GM23338 (cell line): ENCODE measurements around the gene ZBTB24. TPM values are rescaled to one million over a fixed set of nuclear protein-coding genes. Genes with fewer than 3 reads are reported as not detected.

Source experiments
- ATAC-seq: fragments of 200-7000 bp; cut with Tn5 transposase; 3 replicates; pipeline ENCODE4 v1.9.1; 2020
- DNase-seq: peaks from one replicate; pipeline ENCODE4 v3.0.0-alpha.2; 2015; ENCODE audit warnings: low spot score
- H2AFZ ChIP-seq: fragments of 200-600 bp; sonication (generic); 2 replicates; pipeline ENCODE4 v1.8.0; 2016; ENCODE audit warnings: antibody characterized with exemption, mild to moderate bottlenecking, moderate library complexity
- H3F3A ChIP-seq: fragments of 200-600 bp; sonication (generic); replicated peaks from 2 replicates; pipeline ENCODE4 v1.8.0; 2017; ENCODE audit warnings: antibody characterized with exemption, mixed run types, low read depth
- H3K27ac ChIP-seq: fragments of 200-600 bp; sonication (generic); 2 replicates; pipeline ENCODE4 v1.6.1; 2016; ENCODE audit warnings: low read depth
- H3K27me3 ChIP-seq: fragments of 200-600 bp; sonication (generic); 2 replicates; pipeline ENCODE4 v1.8.0; 2016; ENCODE audit warnings: mild to moderate bottlenecking, mixed run types, moderate library complexity; ENCODE audit not compliant: insufficient read depth
- H3K36me3 ChIP-seq: fragments of 200-600 bp; sonication (generic); 2 replicates; pipeline ENCODE4 v1.8.0; 2016; ENCODE audit warnings: mild to moderate bottlenecking; ENCODE audit not compliant: insufficient read depth
- H3K4me1 ChIP-seq: fragments of 200-600 bp; sonication (generic); 2 replicates; pipeline ENCODE4 v1.8.0; 2016; ENCODE audit warnings: mild to moderate bottlenecking, moderate library complexity; ENCODE audit not compliant: insufficient read depth
- H3K4me2 ChIP-seq: fragments of 200-600 bp; sonication (generic); 2 replicates; pipeline ENCODE4 v1.7.1; 2017; ENCODE audit warnings: mixed run types
- H3K4me3 ChIP-seq: fragments of 200-600 bp; sonication (generic); 2 replicates; pipeline ENCODE4 v1.6.1; 2016; ENCODE audit warnings: mixed run types
- H3K79me2 ChIP-seq: fragments of 200-600 bp; sonication (generic); replicated peaks from 2 replicates; pipeline ENCODE4 v1.8.0; 2017; ENCODE audit warnings: mild to moderate bottlenecking; ENCODE audit not compliant: insufficient read depth
- H3K9me2 ChIP-seq: fragments of 200-600 bp; sonication (generic); 2 replicates; pipeline ENCODE4 v1.8.0; 2017; ENCODE audit not compliant: insufficient read depth
- H4K20me1 ChIP-seq: fragments of 200-600 bp; sonication (generic); replicated peaks from 2 replicates; pipeline ENCODE4 v1.8.0; 2017; ENCODE audit warnings: mild to moderate bottlenecking; ENCODE audit not compliant: insufficient read depth
- H3K27ac Mint-ChIP-seq: 2 replicates; pipeline ENCODE4 v1.8.0; 2020; ENCODE audit warnings: inconsistent platforms, mild to moderate bottlenecking, moderate library complexity, mixed read lengths
- H3K27me3 Mint-ChIP-seq: 3 replicates; pipeline ENCODE4 v1.8.0; 2022; ENCODE audit warnings: low read depth, mild to moderate bottlenecking, moderate library complexity, mixed read lengths, inconsistent platforms; ENCODE audit not compliant: insufficient read depth, poor library complexity
- H3K36me3 Mint-ChIP-seq: 3 replicates; pipeline ENCODE4 v1.8.0; 2021; ENCODE audit warnings: low read depth, mild to moderate bottlenecking, inconsistent platforms, moderate library complexity, mixed read lengths
- H3K4me1 Mint-ChIP-seq: 3 replicates; pipeline ENCODE4 v1.8.0; 2020; ENCODE audit warnings: mild to moderate bottlenecking, inconsistent platforms, mixed read lengths
- H3K4me3 Mint-ChIP-seq: 3 replicates; pipeline ENCODE4 v1.8.0; 2021; ENCODE audit warnings: moderate library complexity, mild to moderate bottlenecking, inconsistent platforms, mixed read lengths
- H3K9me3 Mint-ChIP-seq: 3 replicates; pipeline ENCODE4 v1.8.0; 2020; ENCODE audit warnings: moderate library complexity, mild to moderate bottlenecking, inconsistent platforms, mixed read lengths
- EZH2 ChIP-seq: fragments of 200-600 bp; sonication (generic); IDR thresholded peaks from one replicate; pipeline ENCODE4 v1.8.0; 2017; ENCODE audit warnings: antibody characterized with exemption, mild to moderate bottlenecking, low read depth; ENCODE audit not compliant: unreplicated experiment
- EZH2phosphoT487 ChIP-seq: fragments of 200-600 bp; sonication (generic); IDR thresholded peaks from one replicate; pipeline ENCODE4 v1.8.1; 2018; ENCODE audit warnings: antibody characterized with exemption; ENCODE audit not compliant: unreplicated experiment
- JUNB ChIP-seq: IDR thresholded peaks from one replicate; pipeline ENCODE4 v1.6.1; 2016; ENCODE audit warnings: antibody characterized with exemption; ENCODE audit not compliant: unreplicated experiment
- STAT1 ChIP-seq: IDR thresholded peaks from one replicate; pipeline ENCODE4 v1.6.1; 2016; ENCODE audit warnings: antibody characterized with exemption; ENCODE audit not compliant: unreplicated experiment
- ZNF331 ChIP-seq: fragments of 250-450 bp; sonication (Bioruptor Pico); IDR thresholded peaks from 2 replicates; pipeline ENCODE4 v1.5.0; 2020; ENCODE audit warnings: low read depth, mild to moderate bottlenecking, moderate library complexity
- polyA plus RNA-seq: library from polyadenylated mRNA; unstranded; fragments of >200 nt; fragmentation: Nextera tagmentation; extraction: Ambion mirVana; gene quantifications from 2 replicates; pipeline ENCODE4 v1.2.1, GENCODE V29; 2016
- total RNA-seq: library from RNA; depleted of rRNA; stranded (reverse); fragments of >200 nt; shearing (Covaris generic); gene quantifications from 2 replicates; pipeline ENCODE4 v1.2.3, GENCODE V29; 2014
- TF ChIP-seq, protein P1 (sequence below): fragments of 250-450 bp; sonication (Bioruptor Pico); IDR thresholded peaks from 2 replicates; pipeline ENCODE4 v1.5.0; 2020; ENCODE audit warnings: mild to moderate bottlenecking, moderate library complexity
- TF ChIP-seq, protein P2 (sequence below), 2 experiments: fragments of 200-600 bp in 1 of 2; sonication (generic) in 1 of 2; conservative IDR thresholded peaks; 2 replicates each; pipeline versions ENCODE4 v1.5.1 to v1.6.1; 2016 to 2017; ENCODE audit warnings: antibody characterized with exemption in 2 of 2, low read depth in 2 of 2, mild to moderate bottlenecking in 2 of 2, moderate library complexity in 1 of 2
- TF ChIP-seq, protein P3 (sequence below): IDR thresholded peaks from 2 replicates; pipeline ENCODE4 v1.6.1; 2016; ENCODE audit warnings: antibody characterized with exemption

Gene ZBTB24
- total and polyA plus RNA-seq, 2 experiments from 2014 or later, result 7.9 to 22.0 TPM

DNA sequence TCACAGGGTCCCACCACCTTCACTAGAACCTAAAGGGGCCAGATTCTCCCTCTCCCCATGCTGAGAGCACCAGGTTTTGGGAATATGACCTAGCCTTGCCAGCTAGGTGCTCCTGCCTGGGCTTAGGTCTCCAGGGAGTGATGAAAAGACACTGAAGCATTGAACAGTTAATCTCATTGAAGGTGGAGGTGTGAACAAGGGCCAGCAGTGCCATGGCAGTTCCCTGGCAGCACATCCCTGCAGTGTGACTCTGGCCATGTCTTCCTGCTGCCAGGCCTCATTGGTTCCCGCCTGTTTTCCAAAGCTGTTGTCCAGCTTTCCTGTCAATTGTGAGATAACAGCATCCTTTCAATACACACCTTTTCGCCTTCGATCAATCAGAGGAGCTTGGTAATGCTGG lies 53.5 kb downstream of the ZBTB24 start:
- Mint-ChIP-seq H3K9me3 (no peaks in the 10 kb centered on the region), H3K4me3 (no peak overlapping the region), H3K27me3 (no peaks in the 10 kb centered on the region), H3K27ac (no peak overlapping the region), H3K4me1 (no peaks in the 10 kb centered on the region), H3K36me3 (no peaks in the 10 kb centered on the region)
- ATAC-seq (no peak), DNase-seq (no peak)
- H2AFZ ChIP-seq, result no peak overlapping the region
- H3K27me3 ChIP-seq, result no peaks in the 10 kb centered on the region
- no peaks in the 10 kb centered on the region for H3F3A ChIP-seq
- no peaks in the 10 kb centered on the region for H3K4me1 ChIP-seq
- no peaks in the 10 kb centered on the region for H4K20me1 ChIP-seq
- H3K9me2 ChIP-seq, result no peaks in the 10 kb centered on the region
- H3K36me3 ChIP-seq, result no peaks in the 10 kb centered on the region
- TF ChIP-seq STAT1 (no peak), EZH2phosphoT487 (no peak), JUNB (no peak), ZNF331 (CRISPR knock-in tag) (no peak), EZH2 (no peak)
- TF ChIP-seq, protein P1, sequence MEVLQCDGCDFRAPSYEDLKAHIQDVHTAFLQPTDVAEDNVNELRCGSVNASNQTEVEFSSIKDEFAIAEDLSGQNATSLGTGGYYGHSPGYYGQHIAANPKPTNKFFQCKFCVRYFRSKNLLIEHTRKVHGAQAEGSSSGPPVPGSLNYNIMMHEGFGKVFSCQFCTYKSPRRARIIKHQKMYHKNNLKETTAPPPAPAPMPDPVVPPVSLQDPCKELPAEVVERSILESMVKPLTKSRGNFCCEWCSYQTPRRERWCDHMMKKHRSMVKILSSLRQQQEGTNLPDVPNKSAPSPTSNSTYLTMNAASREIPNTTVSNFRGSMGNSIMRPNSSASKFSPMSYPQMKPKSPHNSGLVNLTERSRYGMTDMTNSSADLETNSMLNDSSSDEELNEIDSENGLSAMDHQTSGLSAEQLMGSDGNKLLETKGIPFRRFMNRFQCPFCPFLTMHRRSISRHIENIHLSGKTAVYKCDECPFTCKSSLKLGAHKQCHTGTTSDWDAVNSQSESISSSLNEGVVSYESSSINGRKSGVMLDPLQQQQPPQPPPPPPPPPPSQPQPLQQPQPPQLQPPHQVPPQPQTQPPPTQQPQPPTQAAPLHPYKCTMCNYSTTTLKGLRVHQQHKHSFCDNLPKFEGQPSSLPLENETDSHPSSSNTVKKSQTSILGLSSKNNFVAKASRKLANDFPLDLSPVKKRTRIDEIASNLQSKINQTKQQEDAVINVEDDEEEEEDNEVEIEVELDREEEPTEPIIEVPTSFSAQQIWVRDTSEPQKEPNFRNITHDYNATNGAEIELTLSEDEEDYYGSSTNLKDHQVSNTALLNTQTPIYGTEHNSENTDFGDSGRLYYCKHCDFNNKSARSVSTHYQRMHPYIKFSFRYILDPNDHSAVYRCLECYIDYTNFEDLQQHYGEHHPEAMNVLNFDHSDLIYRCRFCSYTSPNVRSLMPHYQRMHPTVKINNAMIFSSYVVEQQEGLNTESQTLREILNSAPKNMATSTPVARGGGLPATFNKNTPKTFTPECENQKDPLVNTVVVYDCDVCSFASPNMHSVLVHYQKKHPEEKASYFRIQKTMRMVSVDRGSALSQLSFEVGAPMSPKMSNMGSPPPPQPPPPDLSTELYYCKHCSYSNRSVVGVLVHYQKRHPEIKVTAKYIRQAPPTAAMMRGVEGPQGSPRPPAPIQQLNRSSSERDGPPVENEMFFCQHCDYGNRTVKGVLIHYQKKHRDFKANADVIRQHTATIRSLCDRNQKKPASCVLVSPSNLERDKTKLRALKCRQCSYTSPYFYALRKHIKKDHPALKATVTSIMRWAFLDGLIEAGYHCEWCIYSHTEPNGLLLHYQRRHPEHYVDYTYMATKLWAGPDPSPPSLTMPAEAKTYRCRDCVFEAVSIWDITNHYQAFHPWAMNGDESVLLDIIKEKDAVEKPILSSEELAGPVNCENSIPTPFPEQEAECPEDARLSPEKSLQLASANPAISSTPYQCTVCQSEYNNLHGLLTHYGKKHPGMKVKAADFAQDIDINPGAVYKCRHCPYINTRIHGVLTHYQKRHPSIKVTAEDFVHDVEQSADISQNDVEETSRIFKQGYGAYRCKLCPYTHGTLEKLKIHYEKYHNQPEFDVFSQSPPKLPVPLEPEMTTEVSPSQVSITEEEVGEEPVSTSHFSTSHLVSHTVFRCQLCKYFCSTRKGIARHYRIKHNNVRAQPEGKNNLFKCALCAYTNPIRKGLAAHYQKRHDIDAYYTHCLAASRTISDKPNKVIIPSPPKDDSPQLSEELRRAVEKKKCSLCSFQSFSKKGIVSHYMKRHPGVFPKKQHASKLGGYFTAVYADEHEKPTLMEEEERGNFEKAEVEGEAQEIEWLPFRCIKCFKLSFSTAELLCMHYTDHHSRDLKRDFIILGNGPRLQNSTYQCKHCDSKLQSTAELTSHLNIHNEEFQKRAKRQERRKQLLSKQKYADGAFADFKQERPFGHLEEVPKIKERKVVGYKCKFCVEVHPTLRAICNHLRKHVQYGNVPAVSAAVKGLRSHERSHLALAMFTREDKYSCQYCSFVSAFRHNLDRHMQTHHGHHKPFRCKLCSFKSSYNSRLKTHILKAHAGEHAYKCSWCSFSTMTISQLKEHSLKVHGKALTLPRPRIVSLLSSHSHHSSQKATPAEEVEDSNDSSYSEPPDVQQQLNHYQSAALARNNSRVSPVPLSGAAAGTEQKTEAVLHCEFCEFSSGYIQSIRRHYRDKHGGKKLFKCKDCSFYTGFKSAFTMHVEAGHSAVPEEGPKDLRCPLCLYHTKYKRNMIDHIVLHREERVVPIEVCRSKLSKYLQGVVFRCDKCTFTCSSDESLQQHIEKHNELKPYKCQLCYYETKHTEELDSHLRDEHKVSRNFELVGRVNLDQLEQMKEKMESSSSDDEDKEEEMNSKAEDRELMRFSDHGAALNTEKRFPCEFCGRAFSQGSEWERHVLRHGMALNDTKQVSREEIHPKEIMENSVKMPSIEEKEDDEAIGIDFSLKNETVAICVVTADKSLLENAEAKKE (CRISPR knock-in tag), result no peak
- TF ChIP-seq, protein P2, sequence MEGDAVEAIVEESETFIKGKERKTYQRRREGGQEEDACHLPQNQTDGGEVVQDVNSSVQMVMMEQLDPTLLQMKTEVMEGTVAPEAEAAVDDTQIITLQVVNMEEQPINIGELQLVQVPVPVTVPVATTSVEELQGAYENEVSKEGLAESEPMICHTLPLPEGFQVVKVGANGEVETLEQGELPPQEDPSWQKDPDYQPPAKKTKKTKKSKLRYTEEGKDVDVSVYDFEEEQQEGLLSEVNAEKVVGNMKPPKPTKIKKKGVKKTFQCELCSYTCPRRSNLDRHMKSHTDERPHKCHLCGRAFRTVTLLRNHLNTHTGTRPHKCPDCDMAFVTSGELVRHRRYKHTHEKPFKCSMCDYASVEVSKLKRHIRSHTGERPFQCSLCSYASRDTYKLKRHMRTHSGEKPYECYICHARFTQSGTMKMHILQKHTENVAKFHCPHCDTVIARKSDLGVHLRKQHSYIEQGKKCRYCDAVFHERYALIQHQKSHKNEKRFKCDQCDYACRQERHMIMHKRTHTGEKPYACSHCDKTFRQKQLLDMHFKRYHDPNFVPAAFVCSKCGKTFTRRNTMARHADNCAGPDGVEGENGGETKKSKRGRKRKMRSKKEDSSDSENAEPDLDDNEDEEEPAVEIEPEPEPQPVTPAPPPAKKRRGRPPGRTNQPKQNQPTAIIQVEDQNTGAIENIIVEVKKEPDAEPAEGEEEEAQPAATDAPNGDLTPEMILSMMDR (conservative IDR thresholded peaks at IDR 0.05; ENCODE audit: low read depth in 2 of 2), result no peak
- TF ChIP-seq, protein P3, sequence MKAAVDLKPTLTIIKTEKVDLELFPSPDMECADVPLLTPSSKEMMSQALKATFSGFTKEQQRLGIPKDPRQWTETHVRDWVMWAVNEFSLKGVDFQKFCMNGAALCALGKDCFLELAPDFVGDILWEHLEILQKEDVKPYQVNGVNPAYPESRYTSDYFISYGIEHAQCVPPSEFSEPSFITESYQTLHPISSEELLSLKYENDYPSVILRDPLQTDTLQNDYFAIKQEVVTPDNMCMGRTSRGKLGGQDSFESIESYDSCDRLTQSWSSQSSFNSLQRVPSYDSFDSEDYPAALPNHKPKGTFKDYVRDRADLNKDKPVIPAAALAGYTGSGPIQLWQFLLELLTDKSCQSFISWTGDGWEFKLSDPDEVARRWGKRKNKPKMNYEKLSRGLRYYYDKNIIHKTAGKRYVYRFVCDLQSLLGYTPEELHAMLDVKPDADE, result no peak
- H3K27ac ChIP-seq, result no peak overlapping the region
- H3K4me3 ChIP-seq, result no peak overlapping the region
- H3K4me2 ChIP-seq, result no peak overlapping the region
- H3K79me2 ChIP-seq, result no peaks in the 10 kb centered on the region
